SK-N-MC (cell line): ENCODE data around the gene PVALB.

ENCODE experiments used
- DNase-seq: peaks from one replicate; pipeline ENCODE4 v3.0.0-alpha.2; 2011; ENCODE audit warnings: low read depth, low spot score
- H3K27ac ChIP-seq: fragments of 200-600 bp; sonication (generic); 2 replicates; pipeline ENCODE4 v1.5.1; 2016; ENCODE audit warnings: mixed run types
- H3K36me3 ChIP-seq: fragments of 200-600 bp; sonication (generic); 2 replicates; pipeline ENCODE4 v1.6.1; 2017; ENCODE audit warnings: antibody characterized with exemption, low read length, mixed read lengths; ENCODE audit not compliant: insufficient read depth
- H3K4me3 ChIP-seq: fragments of 200-600 bp; sonication (generic); 2 replicates; pipeline ENCODE4 v1.5.1; 2016
- H3K9ac ChIP-seq: fragments of 200-600 bp; sonication (generic); 2 replicates; pipeline ENCODE4 v1.8.0; 2017; ENCODE audit warnings: mixed run types, mixed read lengths; ENCODE audit not compliant: insufficient read length
- H3K9me3 ChIP-seq: fragments of 200-600 bp; sonication (generic); 2 replicates; pipeline ENCODE4 v1.6.1; 2017; ENCODE audit warnings: low read depth, mild to moderate bottlenecking, antibody characterized with exemption, low read length, moderate library complexity, mixed read lengths
- EZH2 ChIP-seq: fragments of 200-600 bp; sonication (generic); IDR thresholded peaks from one replicate; pipeline ENCODE4 v1.6.1; 2017; ENCODE audit warnings: antibody characterized with exemption
- FOXP2 ChIP-seq: optimal IDR thresholded peaks from 2 replicates; pipeline ENCODE3; 2011; ENCODE audit warnings: mild to moderate bottlenecking, moderate library complexity; ENCODE audit not compliant: insufficient read depth; ENCODE audit errors: extremely low read length, control extremely low read depth
- POLR2AphosphoS5 ChIP-seq: IDR thresholded peaks from 2 replicates; pipeline ENCODE4 v1.6.1; 2012; ENCODE audit warnings: mild to moderate bottlenecking, low read depth, low read length, borderline replicate concordance

The PVALB gene

DNA sequence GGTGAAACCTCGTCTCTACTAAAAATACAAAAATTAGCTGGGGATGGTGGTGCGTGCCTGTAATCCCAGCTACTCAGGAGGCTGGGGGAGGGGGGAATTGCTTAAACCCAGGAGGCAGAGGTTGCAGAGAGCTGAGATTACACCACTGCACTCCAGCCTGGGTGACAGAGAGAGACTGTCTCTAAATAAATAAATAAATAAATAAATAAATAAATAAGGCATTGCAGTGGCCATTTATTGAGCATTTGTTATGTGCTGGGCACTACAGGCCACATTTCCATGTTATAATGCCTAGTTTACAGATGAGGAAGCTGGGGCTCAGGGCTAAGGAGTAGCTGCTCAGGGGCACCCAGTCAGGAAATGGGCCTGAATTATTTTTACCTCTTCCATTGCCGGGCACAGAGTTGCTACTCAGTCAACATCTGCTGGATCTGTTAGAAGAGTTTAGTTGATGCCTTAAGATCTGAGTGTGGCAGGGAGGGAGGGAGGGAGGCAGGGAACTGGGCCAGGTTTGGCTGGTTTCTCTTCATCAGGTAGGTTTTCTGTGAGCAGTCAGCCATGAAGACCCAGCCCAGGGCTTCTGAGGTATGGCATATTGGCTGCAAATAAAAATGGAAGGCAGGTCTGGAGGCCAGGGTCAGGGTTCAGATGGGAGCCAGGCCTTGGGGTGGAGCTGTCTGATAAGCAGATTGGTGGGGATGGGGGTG lies 5.6 kb downstream of the PVALB start:
- DNase-seq, result no peak
- Histone ChIP-seq H3K9ac (no peak overlapping the region), H3K9me3 (no peaks in the 10 kb centered on the region), H3K27ac (no peak overlapping the region), H3K4me3 (no peak overlapping the region), H3K36me3 (no peaks in the 10 kb centered on the region)
- TF ChIP-seq POLR2AphosphoS5 (no peak), EZH2 (no peak), FOXP2 (no peak)

DNA sequence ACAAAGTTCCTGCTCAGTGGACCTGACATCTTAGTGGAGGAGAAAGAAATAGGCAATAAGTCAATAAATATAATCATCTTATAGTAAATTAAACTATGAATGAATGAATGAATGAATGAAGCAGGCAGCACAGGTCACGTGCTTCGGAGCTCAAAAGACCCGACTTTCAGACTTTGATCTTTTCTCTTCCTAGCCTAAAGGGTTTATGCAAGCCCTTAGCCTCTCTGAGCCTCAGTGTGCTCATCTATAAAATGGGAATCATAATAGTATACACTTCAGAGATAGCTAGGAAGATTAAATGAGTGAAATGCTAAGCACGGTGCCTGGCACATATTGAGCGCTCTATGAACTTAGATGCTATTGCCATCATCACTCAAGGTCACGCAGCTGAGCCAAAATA lies 7.5 kb downstream of the PVALB start:
- Histone ChIP-seq H3K9ac (no peak overlapping the region), H3K36me3 (no peaks in the 10 kb centered on the region), H3K27ac (no peak overlapping the region), H3K9me3 (no peaks in the 10 kb centered on the region), H3K4me3 (no peak overlapping the region)
- TF ChIP-seq EZH2 (no peak), POLR2AphosphoS5 (no peak), FOXP2 (no peak)
- DNase-seq, result no peak

DNA sequence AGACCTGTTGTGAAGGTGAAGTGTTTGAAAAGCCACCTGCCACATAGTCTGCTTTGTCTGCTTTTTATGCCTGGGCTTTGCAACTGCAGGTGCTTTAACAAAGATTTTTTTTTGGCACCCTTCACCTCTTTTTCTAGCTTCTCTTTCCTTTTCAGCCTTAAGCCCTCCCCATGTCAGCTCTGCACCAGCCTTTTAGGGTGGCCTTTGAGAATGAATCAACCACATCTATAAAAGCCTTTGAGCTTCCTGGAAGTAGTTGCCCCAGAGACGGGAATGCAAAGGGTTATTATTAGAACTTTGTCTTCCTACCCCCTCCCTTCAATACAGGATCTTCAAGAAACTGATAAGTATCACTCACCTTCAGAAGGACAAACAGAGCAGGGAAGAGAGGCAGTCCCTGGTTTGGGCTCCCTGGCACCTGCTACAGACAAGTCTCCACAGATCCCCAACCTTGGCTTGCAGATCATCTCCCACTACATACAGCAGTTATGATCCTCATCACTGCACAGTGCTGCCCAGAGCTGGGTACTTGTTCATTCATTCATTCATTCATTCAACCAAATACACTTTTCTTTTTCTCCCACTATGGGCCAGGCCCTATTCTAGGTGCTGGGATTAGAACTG lies 8.0 kb downstream of the PVALB start:
- no peak for DNase-seq
- TF ChIP-seq EZH2, result no peak
- TF ChIP-seq POLR2AphosphoS5, result no peak
- no peak for TF ChIP-seq FOXP2
- Histone ChIP-seq H3K27ac (no peak overlapping the region), H3K9ac (no peak overlapping the region), H3K9me3 (no peaks in the 10 kb centered on the region), H3K36me3 (no peaks in the 10 kb centered on the region), H3K4me3 (no peak overlapping the region)

GRCh38 chr22:36807627-36808026 lies 9.2 kb downstream of the PVALB start:
- no peaks in the 10 kb centered on the region for H3K9me3 ChIP-seq
- no peak overlapping the region for H3K27ac ChIP-seq
- DNase-seq, result no peak
- no peak overlapping the region for H3K4me3 ChIP-seq
- H3K9ac ChIP-seq, result no peak overlapping the region
- no peaks in the 10 kb centered on the region for H3K36me3 ChIP-seq
- TF ChIP-seq FOXP2 (no peak), POLR2AphosphoS5 (no peak), EZH2 (no peak)

- Histone ChIP-seq H3K9ac (no peak overlapping the region), H3K9me3 (no peaks in the 10 kb centered on the region)
- no peak for DNase-seq
Measured at GRCh38 chr22:36806835-36807234, 10.0 kb downstream of the PVALB start.

GRCh38 chr22:36803358-36803757 lies 13.5 kb downstream of the PVALB start:
- DNase-seq, result no peak
- Histone ChIP-seq H3K9me3 (no peaks in the 10 kb centered on the region), H3K36me3 (no peaks in the 10 kb centered on the region), H3K9ac (no peak overlapping the region), H3K27ac (no peak overlapping the region), H3K4me3 (no peak overlapping the region)
- TF ChIP-seq POLR2AphosphoS5 (no peak), FOXP2 (no peak), EZH2 (no peak)

More at GRCh38 chr22:36806835-36807234, 10.0 kb downstream of the PVALB start:
- H3K4me3 ChIP-seq, result no peak overlapping the region
- H3K36me3 ChIP-seq, result no peaks in the 10 kb centered on the region
- H3K27ac ChIP-seq, result no peak overlapping the region
- no peak for TF ChIP-seq POLR2AphosphoS5
- no peak for TF ChIP-seq FOXP2
- no peak for TF ChIP-seq EZH2

GRCh38 chr22:36798674-36799066 lies 18.2 kb downstream of the PVALB start:
- no peaks in the 10 kb centered on the region for H3K36me3 ChIP-seq
- H3K27ac ChIP-seq, result no peak overlapping the region
- TF ChIP-seq FOXP2 (no peak), POLR2AphosphoS5 (no peak), EZH2 (no peak)

DNA sequence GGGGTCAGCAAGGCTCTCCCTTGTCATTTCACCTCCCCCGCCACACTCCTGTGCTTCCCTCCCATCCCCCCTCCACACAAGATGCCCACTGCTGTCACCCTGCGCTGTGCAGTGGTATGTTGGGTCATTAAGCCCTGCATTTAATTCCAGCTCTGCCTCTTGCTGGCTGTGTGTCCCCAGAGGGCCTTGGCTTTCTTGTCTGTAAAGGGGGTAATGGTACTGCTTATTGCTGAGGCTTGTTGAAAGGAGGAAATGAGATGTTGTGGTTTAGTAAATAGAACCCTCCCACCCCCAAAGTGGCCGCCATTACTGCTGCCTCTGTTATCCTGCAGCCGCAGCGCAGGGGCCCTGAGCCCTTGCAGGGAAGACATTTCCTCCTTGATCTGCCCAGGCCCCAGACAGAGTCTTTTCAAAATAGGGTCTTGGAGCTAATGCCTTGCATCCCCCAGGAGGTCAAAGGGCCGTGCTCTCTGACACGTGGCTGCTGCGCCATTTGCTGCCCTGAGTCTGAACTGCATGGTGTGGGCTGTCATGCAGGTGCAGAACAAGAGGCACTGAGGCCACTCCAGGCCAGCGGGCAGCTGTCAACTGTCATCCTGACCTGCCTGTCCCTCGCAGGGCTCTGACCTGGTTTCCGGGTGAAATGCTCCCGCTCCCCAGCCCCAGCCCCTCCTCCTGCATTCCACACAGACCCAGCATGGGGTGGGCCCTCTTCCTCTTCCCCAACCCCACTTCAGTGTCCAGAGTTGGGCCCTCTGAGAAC lies 18.7 kb downstream of the PVALB start:
- Histone ChIP-seq H3K4me3 (no peak overlapping the region), H3K36me3 (no peaks in the 10 kb centered on the region), H3K9me3 (no peaks in the 10 kb centered on the region), H3K27ac (no peak overlapping the region), H3K9ac (no peak overlapping the region)
- TF ChIP-seq POLR2AphosphoS5, result no peak
- no peak for TF ChIP-seq FOXP2
- no peak for DNase-seq

More at GRCh38 chr22:36798674-36799066, 18.2 kb downstream of the PVALB start:
- DNase-seq, result no peak
- Histone ChIP-seq H3K4me3 (no peak overlapping the region), H3K9me3 (no peaks in the 10 kb centered on the region), H3K9ac (no peak overlapping the region)
